GM12878 (cell line): ENCODE measurements around the gene FBRSL1. TPM values are rescaled to one million over a fixed set of nuclear protein-coding genes. Genes with fewer than 3 reads are reported as not detected.

Experiments used
- ATAC-seq: fragments of 200-7000 bp; cut with Tn5 transposase; 3 replicates; pipeline ENCODE4 v1.9.1; 2020; ENCODE audit warnings: mild to moderate bottlenecking, moderate library complexity
- BruUV-seq: library from RNA; stranded (reverse); fragments of 400-500 nt; replicated peaks from 2 replicates; lab custom pipeline; 2021; lab: Mats Ljungman, UMichigan
- CTCF ChIA-PET: fragments of 300-600 bp; sonication (Branson Sonifier 250); formaldehyde crosslinking; extraction: SDS; loops from one replicate; lab custom pipeline; 2021; ENCODE audit warnings: inconsistent platforms; lab: Yijun Ruan, JAX
- POLR2A ChIA-PET: fragments of 350-600 bp; formaldehyde crosslinking; extraction: SDS; loops from one replicate; lab custom pipeline; 2021; ENCODE audit warnings: inconsistent platforms; lab: Charles Lee
- RAD21 ChIA-PET: fragments of 300-600 bp; sonication (Branson Sonifier 250); formaldehyde crosslinking; loops from one replicate; lab custom pipeline; 2023; ENCODE audit warnings: antibody characterized with exemption; ENCODE audit not compliant: unreplicated experiment; lab: Charles Lee
- SMC1A ChIA-PET: fragments of 300-600 bp; sonication (Branson Sonifier 250); formaldehyde crosslinking; loops from one replicate; lab custom pipeline; 2023; ENCODE audit not compliant: unreplicated experiment, uncharacterized antibody; lab: Charles Lee
- DNase-seq: peaks from one replicate; pipeline ENCODE4 v3.0.0-alpha.2; 2011; ENCODE audit warnings: low read depth, low spot score
- FAIRE-seq: peaks from 3 replicates; lab custom pipeline; 2011; peaks lifted over from hg19 to GRCh38; lab: Jason Lieb, UNC
- H2AFZ ChIP-seq: 2 replicates; pipeline ENCODE4 v1.6.0; 2011; ENCODE audit warnings: low read depth, low read length, control low read depth; ENCODE audit not compliant: control insufficient read depth
- H3K27ac ChIP-seq: 2 replicates; pipeline ENCODE4 v1.5.1; 2011; ENCODE audit warnings: control low read depth; ENCODE audit not compliant: control insufficient read depth, insufficient read depth
- H3K27me3 ChIP-seq, 2 experiments: replicated peaks in 1 of 2; 2 replicates each; pipeline versions ENCODE4 v1.6.0 to v1.6.1; 2011; ENCODE audit warnings: low read length in 1 of 2; ENCODE audit not compliant: control insufficient read depth in 2 of 2, insufficient read depth in 2 of 2
- H3K36me3 ChIP-seq, 2 experiments: 2 replicates each; pipeline ENCODE4 v1.5.1; 2011; ENCODE audit warnings: low read length in 1 of 2; ENCODE audit not compliant: control insufficient read depth in 2 of 2, insufficient read depth in 2 of 2
- H3K4me1 ChIP-seq: 2 replicates; pipeline ENCODE4 v1.6.1; 2011; ENCODE audit warnings: mild to moderate bottlenecking, low read length, moderate library complexity, mixed read lengths; ENCODE audit not compliant: control insufficient read depth, insufficient read depth
- H3K4me2 ChIP-seq: 2 replicates; pipeline ENCODE4 v1.6.0; 2011; ENCODE audit warnings: control low read depth; ENCODE audit not compliant: control insufficient read depth, insufficient read depth
- H3K4me3 ChIP-seq: fragments of 200-600 bp; sonication (generic); 2 replicates; pipeline ENCODE4 v1.5.1; 2016
- H3K79me2 ChIP-seq: 2 replicates; pipeline ENCODE4 v1.6.0; 2011; ENCODE audit warnings: low read length; ENCODE audit not compliant: control insufficient read depth, insufficient read depth
- H3K9ac ChIP-seq: 2 replicates; pipeline ENCODE4 v1.8.0; 2011; ENCODE audit warnings: low read length, control low read depth, mixed read lengths; ENCODE audit not compliant: control insufficient read depth, insufficient read depth
- H3K9me3 ChIP-seq: replicated peaks from 3 replicates; pipeline ENCODE4 v1.5.1; 2011; ENCODE audit warnings: mild to moderate bottlenecking, low read length; ENCODE audit not compliant: control insufficient read depth, insufficient read depth
- H4K20me1 ChIP-seq: 2 replicates; pipeline ENCODE4 v1.6.0; 2011; ENCODE audit not compliant: control insufficient read depth, insufficient read depth
- BMI1 ChIP-seq: fragments of 450-650 bp; IDR thresholded peaks from 2 replicates; pipeline ENCODE4 v1.6.1; 2016; ENCODE audit warnings: mild to moderate bottlenecking, moderate library complexity, borderline replicate concordance
- FOXM1 ChIP-seq: IDR thresholded peaks from 2 replicates; pipeline ENCODE4 v1.6.1; 2012; ENCODE audit warnings: low read depth, mild to moderate bottlenecking, inconsistent platforms, low read length, moderate library complexity
- IKZF1 ChIP-seq: fragments of 450-650 bp; conservative IDR thresholded peaks from 2 replicates; pipeline ENCODE4 v1.6.1; 2017; ENCODE audit warnings: antibody characterized with exemption, mild to moderate bottlenecking
- IRF4 ChIP-seq: IDR thresholded peaks from 2 replicates; pipeline ENCODE4 v1.6.1; 2011; ENCODE audit warnings: low read depth, low read length
- NR2F1 ChIP-seq: fragments of 450-650 bp; conservative IDR thresholded peaks from 2 replicates; pipeline ENCODE4 v1.6.1; 2017; ENCODE audit warnings: mild to moderate bottlenecking
- RAD21 ChIP-seq: IDR thresholded peaks from 2 replicates; pipeline ENCODE4 v1.6.1; 2011; ENCODE audit warnings: mild to moderate bottlenecking, low read depth, low read length, moderate library complexity; ENCODE audit not compliant: insufficient read depth
- RBBP5 ChIP-seq: fragments of 200-600 bp; sonication (generic); conservative IDR thresholded peaks from 2 replicates; pipeline ENCODE4 v1.6.1; 2016
- SREBF2 ChIP-seq: IDR thresholded peaks from 2 replicates; pipeline ENCODE4 v1.6.1; 2012; ENCODE audit warnings: mild to moderate bottlenecking, low read length
- TARDBP ChIP-seq: IDR thresholded peaks from 2 replicates; pipeline ENCODE4 v1.6.1; 2016; ENCODE audit warnings: borderline replicate concordance
- YBX1 ChIP-seq: fragments of 450-650 bp; IDR thresholded peaks from 2 replicates; pipeline ENCODE4 v1.6.1; 2016; ENCODE audit warnings: antibody characterized with exemption
- ZNF217 ChIP-seq: fragments of 450-650 bp; IDR thresholded peaks from 2 replicates; pipeline ENCODE4 v1.6.1; 2017; ENCODE audit warnings: antibody characterized with exemption, mild to moderate bottlenecking
- WGBS: methylation state at CpG from one replicate; pipeline ENCODE4 v1.1.6; 2016; ENCODE audit warnings: low lambda C conversion rate; ENCODE audit not compliant: insufficient replicate concordance, insufficient coverage; ENCODE audit errors: missing lambda C conversion rate; 5-methylcytosine and 5-hydroxymethylcytosine counted together
- in situ Hi-C: fragments of 300-500 bp; cut with MboI; formaldehyde crosslinking; loops from 9 replicates; pipeline ENCODE4 v1.14.3; 2018; ENCODE audit warnings: mixed read lengths
- intact Hi-C: fragments of 100-400 bp; cut with micrococcal nuclease; formaldehyde crosslinking; loops from one replicate; pipeline ENCODE4 v1.14.2; 2022; ENCODE audit not compliant: unreplicated experiment
- polyA plus RNA-seq, 11 experiments: library from polyadenylated mRNA; depleted of rRNA in 4 of 11; unstranded in 6 of 11; stranded (reverse) in 5 of 11; fragments of >200 nt; fragmentation: Nextera tagmentation in 4 of 11; fragmentation: Illumina TruSeq in 1 of 11; extraction: Ambion mirVana in 4 of 11; extraction: Trizol in 1 of 11; gene quantifications; 1 replicate in 1 of 11; 2 replicates in 10 of 11; pipeline versions ENCODE4 v1.2.1 to v1.2.3, GENCODE V29; 2011 to 2016; ENCODE audit warnings: inconsistent platforms in 2 of 11, missing spikeins in 2 of 11, low read depth in 1 of 11
- total RNA-seq, 4 experiments: library from RNA; depleted of rRNA in 3 of 4; stranded (reverse); fragments of >200 nt in 3 of 4; fragmentation: Illumina TruSeq in 1 of 4; extraction: Trizol in 1 of 4; gene quantifications; 2 replicates each; pipeline versions ENCODE4 v1.2.1 to v1.2.3, GENCODE V29; 2013 to 2021
- TF ChIP-seq, protein P1 (sequence below): fragments of 450-650 bp; IDR thresholded peaks from 2 replicates; pipeline ENCODE4 v1.6.1; 2016; ENCODE audit warnings: mild to moderate bottlenecking
- TF ChIP-seq, protein P2 (sequence below), 3 experiments: IDR thresholded peaks in 2 of 3; conservative IDR thresholded peaks in 1 of 3; 2 replicates each; pipeline ENCODE4 v1.5.1; 2011; ENCODE audit warnings: low read depth in 3 of 3, low read length in 3 of 3, mild to moderate bottlenecking in 3 of 3, control low read depth in 2 of 3, moderate library complexity in 2 of 3, inconsistent platforms in 1 of 3, mixed read lengths in 1 of 3; ENCODE audit not compliant: control insufficient read depth in 2 of 3, insufficient read depth in 1 of 3; ENCODE audit errors: extremely low read depth in 1 of 3

The FBRSL1 gene
- total and polyA plus RNA-seq, 10 of the 15 experiments (the other 5 are each of a cell fraction or from before 2014, with no cell fraction given) = 0.19 to 55.1 (median 4.1) TPM

DNA sequence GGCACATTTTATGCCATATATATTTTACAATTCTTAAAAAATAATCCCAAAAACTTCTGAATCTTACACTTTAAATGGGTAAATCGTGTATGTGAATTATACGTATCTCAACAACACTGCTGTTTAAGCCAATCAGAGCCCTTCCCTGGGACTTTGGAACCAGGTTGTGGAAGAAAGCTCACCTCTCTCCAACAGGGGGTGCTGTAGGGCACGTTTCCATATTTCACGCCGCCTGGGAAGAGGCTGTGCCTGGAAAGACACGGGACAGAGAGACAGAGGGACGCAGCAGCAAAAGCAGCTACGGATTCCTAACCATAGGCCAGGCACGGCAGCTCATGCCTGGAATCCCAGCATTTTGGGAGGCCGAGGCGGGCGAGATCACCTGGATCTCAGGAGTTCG, 29.4 kb upstream of the FBRSL1 start:
- in situ Hi-C loops = no loop called here
- TF ChIP-seq, protein P1, sequence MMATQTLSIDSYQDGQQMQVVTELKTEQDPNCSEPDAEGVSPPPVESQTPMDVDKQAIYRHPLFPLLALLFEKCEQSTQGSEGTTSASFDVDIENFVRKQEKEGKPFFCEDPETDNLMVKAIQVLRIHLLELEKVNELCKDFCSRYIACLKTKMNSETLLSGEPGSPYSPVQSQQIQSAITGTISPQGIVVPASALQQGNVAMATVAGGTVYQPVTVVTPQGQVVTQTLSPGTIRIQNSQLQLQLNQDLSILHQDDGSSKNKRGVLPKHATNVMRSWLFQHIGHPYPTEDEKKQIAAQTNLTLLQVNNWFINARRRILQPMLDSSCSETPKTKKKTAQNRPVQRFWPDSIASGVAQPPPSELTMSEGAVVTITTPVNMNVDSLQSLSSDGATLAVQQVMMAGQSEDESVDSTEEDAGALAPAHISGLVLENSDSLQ = no peak
- TF ChIP-seq RAD21 = 0 out of 2 replicates have a peak, but pooled peaks have one; percentile 6
- TF ChIP-seq RBBP5 = no peak
- no peak for TF ChIP-seq IKZF1
- TF ChIP-seq, protein P2, sequence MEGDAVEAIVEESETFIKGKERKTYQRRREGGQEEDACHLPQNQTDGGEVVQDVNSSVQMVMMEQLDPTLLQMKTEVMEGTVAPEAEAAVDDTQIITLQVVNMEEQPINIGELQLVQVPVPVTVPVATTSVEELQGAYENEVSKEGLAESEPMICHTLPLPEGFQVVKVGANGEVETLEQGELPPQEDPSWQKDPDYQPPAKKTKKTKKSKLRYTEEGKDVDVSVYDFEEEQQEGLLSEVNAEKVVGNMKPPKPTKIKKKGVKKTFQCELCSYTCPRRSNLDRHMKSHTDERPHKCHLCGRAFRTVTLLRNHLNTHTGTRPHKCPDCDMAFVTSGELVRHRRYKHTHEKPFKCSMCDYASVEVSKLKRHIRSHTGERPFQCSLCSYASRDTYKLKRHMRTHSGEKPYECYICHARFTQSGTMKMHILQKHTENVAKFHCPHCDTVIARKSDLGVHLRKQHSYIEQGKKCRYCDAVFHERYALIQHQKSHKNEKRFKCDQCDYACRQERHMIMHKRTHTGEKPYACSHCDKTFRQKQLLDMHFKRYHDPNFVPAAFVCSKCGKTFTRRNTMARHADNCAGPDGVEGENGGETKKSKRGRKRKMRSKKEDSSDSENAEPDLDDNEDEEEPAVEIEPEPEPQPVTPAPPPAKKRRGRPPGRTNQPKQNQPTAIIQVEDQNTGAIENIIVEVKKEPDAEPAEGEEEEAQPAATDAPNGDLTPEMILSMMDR (IDR thresholded peaks at IDR 0.05 in 2 of 3, conservative IDR thresholded peaks at IDR 0.05 in 1 of 3; ENCODE audit: control insufficient read depth in 2 of 3, extremely low read depth in 1 of 3, insufficient read depth in 1 of 3, low read depth in 3 of 3, low read length in 3 of 3) = peak in 2 of 3 experiments; percentile 10 to 30; a peak in 2 of 6 replicates
- TF ChIP-seq NR2F1 = no peak
- no peak for TF ChIP-seq BMI1
- TF ChIP-seq TARDBP = no peak
- TF ChIP-seq FOXM1 = no peak
- TF ChIP-seq IRF4 = no peak
- TF ChIP-seq ZNF217 = no peak
- TF ChIP-seq YBX1 = no peak
- no peak for TF ChIP-seq SREBF2
- 82% methylated on average over 13 of the region's 13 CpGs for WGBS
- ChIA-PET CTCF (interaction anchor here (1.0 to 1.8 kb wide), 2 partner anchors 44 to 46 kb away, joined by 3 to 4 read pairs; no protein-coding TSS in a partner anchor), SMC1A (no interaction called here), RAD21 (no interaction called here), POLR2A (no interaction called here)
- Histone ChIP-seq H3K27me3 (no peaks in the 10 kb centered on the region), H3K27ac (no peak overlapping the region), H4K20me1 (no peaks in the 10 kb centered on the region), H3K79me2 (no peaks in the 10 kb centered on the region), H3K4me3 (no peak overlapping the region), H3K9ac (no peak overlapping the region), H3K4me2 (no peak overlapping the region), H2AFZ (no peak overlapping the region), H3K9me3 (peaks cover 3% of the 10 kb centered on the region; the same call in 2 of the 3 replicates), H3K4me1 (no peaks in the 10 kb centered on the region; the same call in 1 of the 2 replicates), H3K36me3 (no peaks in the 10 kb centered on the region)
- intact Hi-C loops = no loop called here
- DNase-seq = no peak
- ATAC-seq = no peak
- no TSS peak for BruUV-seq
- no peak for FAIRE-seq
